Immature natural killer cell (primary cell): Measurements from ENCODE around the gene SSTR3. TPM values are rescaled to one million over a fixed set of nuclear protein-coding genes. Genes with fewer than 3 reads are reported as not detected.
"Not testable (repeated sequence)": the region's sequence is repeated elsewhere in the genome, so short reads cannot be mapped to it uniquely, and the experiment has no call there.

Source experiments
- DNase-seq, 3 donors: peaks; one replicate each; pipeline ENCODE4 v3.0.0; 2022; ENCODE audit warnings: mixed read lengths in 1 of 3
- H3K27ac Mint-ChIP-seq, 6 donors: one replicate each; pipeline ENCODE4 v1.8.0; 2020; ENCODE audit warnings: mixed read lengths in 6 of 6, mild to moderate bottlenecking in 5 of 6, inconsistent platforms in 4 of 6, moderate library complexity in 3 of 6
- H3K27me3 Mint-ChIP-seq, 3 donors: one replicate each; pipeline ENCODE4 v1.8.0; 2020 to 2021; ENCODE audit warnings: low read depth in 3 of 3, mild to moderate bottlenecking in 3 of 3, mixed read lengths in 3 of 3, moderate library complexity in 3 of 3, inconsistent platforms in 1 of 3
- H3K36me3 Mint-ChIP-seq, 3 donors: one replicate each; pipeline ENCODE4 v1.8.0; 2020; ENCODE audit warnings: mixed read lengths in 3 of 3, inconsistent platforms in 2 of 3, mild to moderate bottlenecking in 2 of 3
- H3K4me1 Mint-ChIP-seq, 2 donors: one replicate each; pipeline ENCODE4 v1.8.0; 2020; ENCODE audit warnings: inconsistent platforms in 2 of 2, mild to moderate bottlenecking in 2 of 2, mixed read lengths in 2 of 2, moderate library complexity in 1 of 2
- H3K4me3 Mint-ChIP-seq, 5 donors: one replicate each; pipeline ENCODE4 v1.8.0; 2020; ENCODE audit warnings: mild to moderate bottlenecking in 5 of 5, mixed read lengths in 5 of 5, inconsistent platforms in 3 of 5, moderate library complexity in 3 of 5
- H3K9me3 Mint-ChIP-seq, 6 donors: one replicate each; pipeline ENCODE4 v1.8.0; 2020; ENCODE audit warnings: mild to moderate bottlenecking in 6 of 6, mixed read lengths in 6 of 6, inconsistent platforms in 4 of 6, moderate library complexity in 3 of 6
- polyA plus RNA-seq, 3 donors: library from polyadenylated mRNA; unstranded; fragments of 300-500 nt; fragmentation: Illumina TruSeq; gene quantifications; one replicate each; pipeline ENCODE4 v1.2.3, GENCODE V29; 2021

SSTR3 gene
- polyA plus RNA-seq, 3 donors from 2014 or later = not detected

- peaks cover 9 to 35% (median 11%) of the 10 kb centered on the region in 3 donors for H3K27me3 Mint-ChIP-seq
- peak overlapping the region; percentile 95 to 99 (median 99) for H3K27ac Mint-ChIP-seq
- H3K36me3 Mint-ChIP-seq = peaks cover 13 to 56% (median 31%) of the 10 kb centered on the region in 3 donors
- no peaks in the 10 kb centered on the region for H3K9me3 Mint-ChIP-seq
- H3K4me1 Mint-ChIP-seq = peaks cover 97 to 98% of the 10 kb centered on the region in 2 donors
- peak overlapping the region; percentile 76 to 93 (median 82) for H3K4me3 Mint-ChIP-seq
- no peak for DNase-seq
Measured at GRCh38 chr22:37237371-37238268, 25.3 kb upstream of the SSTR3 start.

- Mint-ChIP-seq H3K36me3 (peaks cover 19 to 58% (median 28%) of the 10 kb centered on the region in 3 donors), H3K27ac (peak overlapping the region; percentile 94 to 100 (median 99))
- DNase-seq = no peak
Measured at GRCh38 chr22:37235897-37236607, 23.8 kb upstream of the SSTR3 start.

GRCh38 chr22:37234736-37235711 is 22.7 kb upstream of the SSTR3 start:
- no peak for DNase-seq
- peaks cover 22 to 58% (median 22%) of the 10 kb centered on the region in 3 donors for H3K36me3 Mint-ChIP-seq

More at GRCh38 chr22:37235897-37236607, 23.8 kb upstream of the SSTR3 start:
- H3K27me3 Mint-ChIP-seq = peaks cover 3 to 23% (median 5%) of the 10 kb centered on the region in 3 donors
- H3K9me3 Mint-ChIP-seq = no peaks in the 10 kb centered on the region
- H3K4me1 Mint-ChIP-seq = peaks cover 98% of the 10 kb centered on the region in 2 donors
- peak overlapping the region; percentile 64 to 73 (median 69) for H3K4me3 Mint-ChIP-seq

GRCh38 chr22:37233751-37234631 is 21.7 kb upstream of the SSTR3 start:
- Mint-ChIP-seq H3K27me3 (peaks cover 2 to 35% (median 15%) of the 10 kb centered on the region in 3 donors), H3K4me1 (peaks cover 98% of the 10 kb centered on the region in 2 donors), H3K36me3 (peaks cover 22 to 65% (median 22%) of the 10 kb centered on the region in 3 donors), H3K9me3 (no peaks in the 10 kb centered on the region), H3K4me3 (peak overlapping the region; percentile 68 to 84 (median 70)), H3K27ac (peak overlapping the region; percentile 98 to 100 (median 99))
- DNase-seq = no peak

More at GRCh38 chr22:37234736-37235711, 22.7 kb upstream of the SSTR3 start:
- peaks cover 98% of the 10 kb centered on the region in 2 donors for H3K4me1 Mint-ChIP-seq
- H3K27ac Mint-ChIP-seq = peak overlapping the region; percentile 94 to 100 (median 99)
- H3K4me3 Mint-ChIP-seq = peak overlapping the region; percentile 68 to 84 (median 70)
- no peaks in the 10 kb centered on the region for H3K9me3 Mint-ChIP-seq
- peaks cover 2 to 26% (median 8%) of the 10 kb centered on the region in 3 donors for H3K27me3 Mint-ChIP-seq

- peaks cover 98% of the 10 kb centered on the region in 2 donors for H3K4me1 Mint-ChIP-seq
- peak overlapping the region; percentile 98 to 100 (median 99) for H3K27ac Mint-ChIP-seq
- not testable (repeated sequence) for DNase-seq, H3K9me3 Mint-ChIP-seq
- peak overlapping the region; percentile 5 to 56 (median 41) for H3K4me3 Mint-ChIP-seq
- peaks cover 19 to 65% (median 21%) of the 10 kb centered on the region in 3 donors for H3K36me3 Mint-ChIP-seq
- peaks cover 2 to 28% (median 13%) of the 10 kb centered on the region in 3 donors for H3K27me3 Mint-ChIP-seq
Measured at GRCh38 chr22:37233371-37233750, 21.1 kb upstream of the SSTR3 start.

GRCh38 chr22:37232140-37232998 is 20.1 kb upstream of the SSTR3 start:
- Mint-ChIP-seq H3K4me3 (peak overlapping the region; percentile 83 to 88 (median 86)), H3K36me3 (peaks cover 18 to 63% (median 19%) of the 10 kb centered on the region in 3 donors), H3K9me3 (no peaks in the 10 kb centered on the region), H3K27me3 (peaks cover 2 to 25% (median 12%) of the 10 kb centered on the region in 3 donors), H3K4me1 (peaks cover 95 to 96% of the 10 kb centered on the region in 2 donors), H3K27ac (peak overlapping the region; percentile 98 to 100 (median 100))
- DNase-seq = no peak

- DNase-seq = peak in 1 of 3 donors; percentile 33
- Mint-ChIP-seq H3K9me3 (no peaks in the 10 kb centered on the region), H3K27me3 (peaks cover 0 to 23% (median 13%) of the 10 kb centered on the region in 3 donors), H3K36me3 (peaks cover 18 to 60% (median 18%) of the 10 kb centered on the region in 3 donors), H3K27ac (peak overlapping the region; percentile 98 to 100 (median 100)), H3K4me1 (peaks cover 88 to 90% of the 10 kb centered on the region in 2 donors), H3K4me3 (peak overlapping the region; percentile 83 to 88 (median 86))
Measured at GRCh38 chr22:37231406-37232139, 19.3 kb upstream of the SSTR3 start.

GRCh38 chr22:37230673-37231405 is 18.6 kb upstream of the SSTR3 start:
- Mint-ChIP-seq H3K27me3 (peaks cover 0 to 21% (median 14%) of the 10 kb centered on the region in 3 donors), H3K36me3 (peaks cover 15 to 58% (median 22%) of the 10 kb centered on the region in 3 donors), H3K27ac (peak overlapping the region; percentile 98 to 100 (median 100)), H3K9me3 (no peaks in the 10 kb centered on the region), H3K4me3 (peak overlapping the region; percentile 83 to 88 (median 86)), H3K4me1 (peaks cover 87 to 89% of the 10 kb centered on the region in 2 donors)
- DNase-seq = peak in 1 of 3 donors; percentile 49

- H3K27me3 Mint-ChIP-seq = peaks cover 0 to 19% (median 12%) of the 10 kb centered on the region in 3 donors
- H3K4me1 Mint-ChIP-seq = peaks cover 87 to 89% of the 10 kb centered on the region in 2 donors
- H3K27ac Mint-ChIP-seq = peak overlapping the region; percentile 98 to 100 (median 100)
- no peaks in the 10 kb centered on the region for H3K9me3 Mint-ChIP-seq
- peak; percentile 91 to 92 (median 91) for DNase-seq
- H3K36me3 Mint-ChIP-seq = peaks cover 19 to 62% (median 30%) of the 10 kb centered on the region in 3 donors
- peak overlapping the region; percentile 83 to 88 (median 86) for H3K4me3 Mint-ChIP-seq
Measured at GRCh38 chr22:37229805-37230672, 17.8 kb upstream of the SSTR3 start.
